HepG2 (cell line): Measurements from ENCODE around the gene SOCS7. TPM values are rescaled to one million over a fixed set of nuclear protein-coding genes. Genes with fewer than 3 reads are reported as not detected.

Source experiments
- CHD4 ChIP-seq: fragments of 200-600 bp; sonication (generic); IDR thresholded peaks from 2 replicates; pipeline ENCODE4 v1.7.0; 2017; ENCODE audit warnings: mild to moderate bottlenecking, low read length, borderline replicate concordance
- FOXC1 ChIP-seq: sonication (generic); formaldehyde crosslinking; IDR thresholded peaks from 2 replicates; pipeline ENCODE4 v1.8.0; 2022; ENCODE audit warnings: mild to moderate bottlenecking, missing genetic modification reagents, borderline replicate concordance
- GATA4 ChIP-seq: sonication (generic); IDR thresholded peaks from 2 replicates; pipeline ENCODE4 v1.6.1; 2016; ENCODE audit warnings: antibody characterized with exemption, low read depth, borderline replicate concordance
- HOXA3 ChIP-seq: sonication (generic); formaldehyde crosslinking; IDR thresholded peaks from 2 replicates; pipeline ENCODE4 v1.5.0; 2020; ENCODE audit warnings: missing genetic modification reagents
- POGZ ChIP-seq: sonication (generic); formaldehyde crosslinking; IDR thresholded peaks from 2 replicates; pipeline ENCODE4 v1.4.0; 2020; ENCODE audit warnings: mild to moderate bottlenecking, missing genetic modification reagents
- SCMH1 ChIP-seq: sonication (generic); formaldehyde crosslinking; IDR thresholded peaks from 2 replicates; pipeline ENCODE4 v1.9.0; 2021; ENCODE audit warnings: missing genetic modification reagents, mild to moderate bottlenecking, borderline replicate concordance
- SETDB1 ChIP-seq: sonication (generic); formaldehyde crosslinking; IDR thresholded peaks from 2 replicates; pipeline ENCODE4 v1.5.1; 2020; ENCODE audit warnings: missing genetic modification reagents, mild to moderate bottlenecking, borderline replicate concordance
- SMARCE1 ChIP-seq: fragments of 450-650 bp; IDR thresholded peaks from 2 replicates; pipeline ENCODE4 v1.6.1; 2017; ENCODE audit warnings: borderline replicate concordance
- TGIF2 ChIP-seq: IDR thresholded peaks from 2 replicates; pipeline ENCODE4 v1.6.1; 2016; ENCODE audit warnings: control low read depth, missing compliant biosample characterization
- YEATS4 ChIP-seq: sonication (generic); formaldehyde crosslinking; IDR thresholded peaks from 2 replicates; pipeline ENCODE4 v1.4.0; 2020; ENCODE audit warnings: missing genetic modification reagents, borderline replicate concordance
- ZC3H13 ChIP-seq: sonication (generic); formaldehyde crosslinking; IDR thresholded peaks from 2 replicates; pipeline ENCODE4 v1.8.1; 2023; ENCODE audit warnings: mild to moderate bottlenecking, missing genetic modification reagents, moderate library complexity
- ZNF205 ChIP-seq: IDR thresholded peaks from 2 replicates; pipeline ENCODE4 v1.6.1; 2018; ENCODE audit warnings: missing biosample characterization, missing genetic modification reagents
- ZNF280B ChIP-seq: sonication (generic); formaldehyde crosslinking; IDR thresholded peaks from 2 replicates; pipeline ENCODE4 v1.5.0; 2020; ENCODE audit warnings: missing genetic modification reagents, mild to moderate bottlenecking, borderline replicate concordance
- ZNF414 ChIP-seq: sonication (generic); formaldehyde crosslinking; IDR thresholded peaks from 2 replicates; pipeline ENCODE4 v1.5.0; 2020; ENCODE audit warnings: missing genetic modification reagents
- ZNF598 ChIP-seq: sonication (generic); formaldehyde crosslinking; IDR thresholded peaks from 2 replicates; pipeline ENCODE4 v1.5.1; 2020; ENCODE audit warnings: mild to moderate bottlenecking, missing genetic modification reagents, borderline replicate concordance
- ZNF614 ChIP-seq: IDR thresholded peaks from 2 replicates; pipeline ENCODE4 v1.6.1; 2018; ENCODE audit warnings: missing biosample characterization, missing genetic modification reagents, inconsistent platforms, borderline replicate concordance
- polyA plus RNA-seq, 8 experiments: library from polyadenylated mRNA; depleted of rRNA in 3 of 8; stranded (reverse) in 7 of 8; unstranded in 1 of 8; fragments of >200 nt; fragmentation: Illumina TruSeq in 4 of 8; extraction: Trizol in 4 of 8; gene quantifications; 2 replicates each; pipeline versions ENCODE4 v1.2.1 to v1.2.3, GENCODE V29; 2011 to 2016; ENCODE audit warnings: low read depth in 4 of 8, missing spikeins in 1 of 8, mixed read lengths in 1 of 8; ENCODE audit not compliant: insufficient read depth in 1 of 8
- total RNA-seq, 5 experiments: library from RNA; depleted of rRNA; stranded (reverse); fragments of >200 nt; fragmentation: Illumina TruSeq; extraction: Trizol; gene quantifications; 2 replicates each; pipeline ENCODE4 v1.2.3, GENCODE V29; 2016; ENCODE audit warnings: low read depth in 1 of 5
- TF ChIP-seq, protein P1 (sequence below): sonication (generic); formaldehyde crosslinking; IDR thresholded peaks from 2 replicates; pipeline ENCODE4 v1.9.0; 2021; ENCODE audit warnings: missing genetic modification reagents, mild to moderate bottlenecking, borderline replicate concordance
- TF ChIP-seq, protein P2 (sequence below): sonication (generic); formaldehyde crosslinking; IDR thresholded peaks from 2 replicates; pipeline ENCODE4 v1.5.0; 2020; ENCODE audit warnings: mild to moderate bottlenecking, missing genetic modification reagents, moderate library complexity
- TF ChIP-seq, protein P3 (sequence below): sonication (generic); formaldehyde crosslinking; IDR thresholded peaks from 2 replicates; pipeline ENCODE4 v1.9.0; 2021; ENCODE audit warnings: missing genetic modification reagents, borderline replicate concordance

SOCS7 gene
- total and polyA plus RNA-seq, 2 of the 13 experiments (the other 11 are each of a cell fraction or from before 2014, with no cell fraction given), result 19.2 to 24.2 TPM

DNA sequence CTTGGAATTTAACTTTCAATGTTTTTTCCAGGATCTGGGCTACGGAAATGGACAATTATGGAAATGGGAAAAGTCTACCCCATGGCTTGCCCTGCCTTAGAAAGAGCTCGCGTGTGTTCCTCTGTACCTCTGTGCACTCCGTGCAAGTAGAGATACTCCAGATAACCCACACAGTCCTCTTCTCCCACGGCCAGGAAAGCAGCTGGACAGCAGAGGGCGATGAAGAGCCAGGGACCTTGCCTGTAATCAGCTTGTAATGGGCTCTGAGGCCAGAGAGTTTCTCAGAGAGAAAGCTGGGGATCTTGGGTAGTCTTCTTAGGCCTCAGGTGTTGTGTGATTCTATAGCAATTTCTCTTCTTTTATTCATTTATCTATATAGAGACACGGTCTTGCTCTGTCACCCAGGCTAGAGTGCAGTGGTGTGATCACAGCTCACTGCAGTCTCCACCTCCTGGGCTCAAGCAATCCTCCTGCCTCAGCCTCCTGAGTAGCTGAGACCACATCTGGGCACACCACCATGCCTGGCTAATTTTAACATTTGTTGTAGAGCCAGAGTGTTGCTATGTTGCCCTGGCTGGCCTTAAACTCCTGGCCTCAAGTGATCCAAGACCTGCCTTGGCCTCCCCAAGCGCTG, 2.4 kb upstream of the SOCS7 start (continued):
- TF ChIP-seq, protein P1, sequence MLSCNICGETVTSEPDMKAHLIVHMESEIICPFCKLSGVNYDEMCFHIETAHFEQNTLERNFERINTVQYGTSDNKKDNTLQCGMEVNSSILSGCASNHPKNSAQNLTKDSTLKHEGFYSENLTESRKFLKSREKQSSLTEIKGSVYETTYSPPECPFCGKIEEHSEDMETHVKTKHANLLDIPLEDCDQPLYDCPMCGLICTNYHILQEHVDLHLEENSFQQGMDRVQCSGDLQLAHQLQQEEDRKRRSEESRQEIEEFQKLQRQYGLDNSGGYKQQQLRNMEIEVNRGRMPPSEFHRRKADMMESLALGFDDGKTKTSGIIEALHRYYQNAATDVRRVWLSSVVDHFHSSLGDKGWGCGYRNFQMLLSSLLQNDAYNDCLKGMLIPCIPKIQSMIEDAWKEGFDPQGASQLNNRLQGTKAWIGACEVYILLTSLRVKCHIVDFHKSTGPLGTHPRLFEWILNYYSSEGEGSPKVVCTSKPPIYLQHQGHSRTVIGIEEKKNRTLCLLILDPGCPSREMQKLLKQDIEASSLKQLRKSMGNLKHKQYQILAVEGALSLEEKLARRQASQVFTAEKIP (CRISPR knock-in tag), result no peak
- TF ChIP-seq CHD4 (no peak), SETDB1 (CRISPR knock-in tag) (0 out of 2 replicates have a peak, but pooled peaks have one; percentile 13), TGIF2 (CRISPR knock-in tag) (0 out of 2 replicates have a peak, but pooled peaks have one; percentile 46), HOXA3 (no peak), SCMH1 (CRISPR knock-in tag) (no peak), SMARCE1 (no peak), ZNF614 (CRISPR knock-in tag) (0 out of 2 replicates have a peak, but pooled peaks have one; percentile 39), ZNF598 (no peak), ZNF414 (CRISPR knock-in tag) (no peak), GATA4 (no peak), ZNF280B (CRISPR knock-in tag) (no peak), ZNF205 (CRISPR knock-in tag) (no peak), ZC3H13 (CRISPR knock-in tag) (no peak), FOXC1 (no peak), YEATS4 (CRISPR knock-in tag) (no peak), POGZ (CRISPR knock-in tag) (no peak)
- TF ChIP-seq, protein P2, sequence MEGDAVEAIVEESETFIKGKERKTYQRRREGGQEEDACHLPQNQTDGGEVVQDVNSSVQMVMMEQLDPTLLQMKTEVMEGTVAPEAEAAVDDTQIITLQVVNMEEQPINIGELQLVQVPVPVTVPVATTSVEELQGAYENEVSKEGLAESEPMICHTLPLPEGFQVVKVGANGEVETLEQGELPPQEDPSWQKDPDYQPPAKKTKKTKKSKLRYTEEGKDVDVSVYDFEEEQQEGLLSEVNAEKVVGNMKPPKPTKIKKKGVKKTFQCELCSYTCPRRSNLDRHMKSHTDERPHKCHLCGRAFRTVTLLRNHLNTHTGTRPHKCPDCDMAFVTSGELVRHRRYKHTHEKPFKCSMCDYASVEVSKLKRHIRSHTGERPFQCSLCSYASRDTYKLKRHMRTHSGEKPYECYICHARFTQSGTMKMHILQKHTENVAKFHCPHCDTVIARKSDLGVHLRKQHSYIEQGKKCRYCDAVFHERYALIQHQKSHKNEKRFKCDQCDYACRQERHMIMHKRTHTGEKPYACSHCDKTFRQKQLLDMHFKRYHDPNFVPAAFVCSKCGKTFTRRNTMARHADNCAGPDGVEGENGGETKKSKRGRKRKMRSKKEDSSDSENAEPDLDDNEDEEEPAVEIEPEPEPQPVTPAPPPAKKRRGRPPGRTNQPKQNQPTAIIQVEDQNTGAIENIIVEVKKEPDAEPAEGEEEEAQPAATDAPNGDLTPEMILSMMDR (CRISPR knock-in tag), result peak; percentile 98
- TF ChIP-seq, protein P3, sequence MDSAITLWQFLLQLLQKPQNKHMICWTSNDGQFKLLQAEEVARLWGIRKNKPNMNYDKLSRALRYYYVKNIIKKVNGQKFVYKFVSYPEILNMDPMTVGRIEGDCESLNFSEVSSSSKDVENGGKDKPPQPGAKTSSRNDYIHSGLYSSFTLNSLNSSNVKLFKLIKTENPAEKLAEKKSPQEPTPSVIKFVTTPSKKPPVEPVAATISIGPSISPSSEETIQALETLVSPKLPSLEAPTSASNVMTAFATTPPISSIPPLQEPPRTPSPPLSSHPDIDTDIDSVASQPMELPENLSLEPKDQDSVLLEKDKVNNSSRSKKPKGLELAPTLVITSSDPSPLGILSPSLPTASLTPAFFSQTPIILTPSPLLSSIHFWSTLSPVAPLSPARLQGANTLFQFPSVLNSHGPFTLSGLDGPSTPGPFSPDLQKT (CRISPR knock-in tag), result no peak
